IPS DF 4.7 (cell line): ENCODE results near the gene TWF2.

Source experiments
- DNase-seq: peaks from one replicate; pipeline ENCODE4 v3.0.0-alpha.2; 2013; ENCODE audit warnings: low spot score; ENCODE audit errors: extremely low read depth

TWF2 gene

DNA sequence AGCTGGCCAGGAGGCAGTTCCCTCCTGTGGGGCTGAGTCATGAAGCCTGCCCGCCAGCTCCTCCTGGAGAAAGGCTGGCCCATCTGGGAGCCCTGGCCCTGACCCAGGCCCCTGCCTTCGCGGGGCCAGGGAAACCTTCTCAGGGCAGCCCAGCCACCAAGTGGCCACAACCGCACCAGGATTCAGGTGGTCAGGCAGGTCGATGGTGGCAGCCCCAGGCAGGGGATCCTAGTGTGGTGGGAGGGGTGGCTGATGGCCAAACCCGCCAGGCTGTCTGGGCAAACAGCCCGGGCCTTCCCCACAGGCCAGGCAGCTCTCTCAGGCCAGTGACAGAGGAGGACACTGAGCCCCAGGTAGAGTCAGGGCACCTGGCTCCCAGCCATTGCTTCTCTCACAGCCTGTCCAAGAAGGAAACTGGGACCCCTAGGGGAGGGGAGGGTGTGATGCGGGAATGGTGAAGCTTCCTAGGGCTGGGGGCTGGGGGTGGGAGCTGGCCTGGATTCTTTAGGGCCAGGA lies 1.2 kb downstream of the TWF2 start:
- DNase-seq, result no peak

GRCh38 chr3:52237006-52237656 lies 1.8 kb downstream of the TWF2 start:
- DNase-seq, result no peak

- no peak for DNase-seq
Measured at GRCh38 chr3:52236424-52236886, 2.5 kb downstream of the TWF2 start.

DNA sequence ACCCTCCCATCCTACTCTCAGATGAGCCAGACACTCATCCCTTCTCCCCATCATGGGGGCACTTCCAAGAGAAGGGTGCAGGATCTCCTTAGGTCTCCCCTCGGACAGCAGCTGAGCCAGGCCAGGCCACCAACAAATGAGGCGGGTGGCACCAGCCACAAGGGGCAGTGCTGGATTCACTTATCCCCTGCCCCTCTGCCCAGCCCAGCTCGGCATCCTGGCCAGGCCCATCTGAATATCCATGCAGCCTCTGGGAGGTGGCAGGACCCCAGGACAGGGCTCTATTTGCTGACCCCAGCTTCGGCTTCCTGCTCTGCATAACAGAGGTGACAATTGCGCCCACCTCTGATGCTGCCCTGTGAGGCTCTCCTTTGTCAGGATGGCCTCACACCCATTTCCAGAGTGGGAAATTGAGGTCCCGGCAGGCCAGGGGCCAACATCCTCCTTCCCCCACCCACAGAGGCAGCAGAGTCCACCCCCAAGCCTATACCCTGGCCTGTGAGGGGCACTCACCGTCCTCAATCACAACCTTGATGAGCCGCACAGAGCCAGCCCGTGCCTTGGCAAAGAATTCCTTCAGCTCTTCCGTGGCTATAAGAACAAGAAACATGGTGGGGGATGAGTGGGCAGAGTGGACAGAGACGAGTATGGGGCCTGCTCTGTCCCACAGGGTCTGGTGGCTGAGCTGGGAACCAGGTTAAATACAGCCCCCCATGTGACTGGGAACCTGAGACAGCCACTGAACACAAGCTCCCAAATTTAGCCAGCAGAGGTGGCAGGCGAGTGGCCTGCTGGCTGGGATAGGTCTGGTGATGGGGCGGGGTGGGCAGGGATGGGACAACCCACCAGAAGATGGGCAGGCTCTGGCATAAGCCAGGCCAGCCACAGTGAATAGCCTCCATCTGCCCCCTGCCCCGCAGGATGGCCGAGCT lies 4.2 kb downstream of the TWF2 start:
- DNase-seq, result no peak

GRCh38 chr3:52233968-52234367 lies 5.0 kb downstream of the TWF2 start:
- no peak for DNase-seq

GRCh38 chr3:52233108-52233591 lies 5.8 kb downstream of the TWF2 start:
- no peak for DNase-seq

- DNase-seq, result no peak
Measured at GRCh38 chr3:52232279-52233107, 6.5 kb downstream of the TWF2 start.

DNA sequence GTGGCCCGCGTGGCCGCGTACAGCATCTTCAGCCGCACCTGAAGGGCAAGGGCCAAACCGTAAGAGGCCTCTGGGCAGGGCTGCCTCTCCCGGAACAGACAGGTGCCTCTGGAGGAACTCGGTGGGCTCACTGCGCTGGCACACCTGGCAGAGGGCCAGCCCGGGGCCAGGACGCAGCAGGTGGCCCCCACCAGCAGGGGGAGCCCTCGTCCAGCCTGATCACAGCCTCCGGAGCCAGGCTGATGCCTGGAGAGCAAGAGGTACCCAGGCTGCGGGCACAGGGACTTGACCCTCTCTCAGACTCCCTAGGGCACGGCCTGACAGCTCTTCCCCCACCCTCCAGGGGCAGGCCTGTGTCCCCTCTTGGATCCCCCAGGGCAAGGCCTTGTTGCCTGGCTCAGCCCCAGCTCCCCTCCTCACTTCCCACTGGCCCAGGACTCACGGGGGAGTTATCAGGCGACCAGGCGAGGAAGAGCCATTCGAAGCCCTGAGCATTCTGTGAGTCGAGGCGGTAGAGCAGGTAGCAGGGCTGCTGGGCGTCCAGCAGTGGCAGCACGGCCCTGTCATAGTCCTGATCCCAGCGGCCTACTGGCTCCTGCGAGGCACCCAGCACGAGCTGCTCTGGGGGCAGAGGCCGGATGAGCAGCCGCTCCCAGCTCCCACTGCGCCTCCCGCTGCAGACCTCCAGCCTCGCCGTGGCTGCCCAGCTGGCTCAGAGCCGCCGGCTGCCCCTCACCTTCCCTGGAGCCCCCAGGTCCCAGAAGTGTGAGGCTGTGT lies 7.3 kb downstream of the TWF2 start:
- DNase-seq, result no peak

DNA sequence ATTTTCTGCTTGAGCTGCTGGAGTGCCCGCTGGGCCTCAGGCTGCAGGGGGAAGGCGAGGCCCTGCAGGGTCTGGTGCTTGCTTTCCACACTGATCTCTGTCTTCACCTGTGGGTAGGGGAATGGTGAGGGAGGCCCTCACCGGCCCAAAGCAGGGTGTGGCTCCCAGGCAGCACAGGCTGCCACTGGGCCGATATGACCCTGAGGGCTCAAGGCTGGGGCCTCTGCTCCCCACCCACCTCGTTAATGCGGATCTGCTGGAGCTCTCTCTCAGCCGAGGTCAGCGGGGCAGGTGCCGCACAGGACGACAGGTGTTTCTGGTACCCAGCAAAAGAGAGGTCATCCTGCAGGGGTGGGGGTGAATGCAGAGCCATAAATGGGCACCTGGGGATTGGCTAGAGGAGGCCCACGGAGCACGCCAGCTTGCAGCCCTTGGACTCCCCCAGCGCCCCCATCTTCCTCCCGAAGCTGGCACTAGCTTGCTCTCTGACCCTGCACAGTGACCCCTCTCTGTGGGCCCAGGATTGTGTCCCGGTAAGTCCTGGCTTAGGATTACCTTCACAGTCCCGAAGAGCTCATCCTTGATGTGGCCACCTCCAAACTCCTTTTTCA lies 8.0 kb downstream of the TWF2 start:
- no peak for DNase-seq

- DNase-seq, result no peak
Measured at GRCh38 chr3:52230461-52230860, 8.5 kb downstream of the TWF2 start.

DNA sequence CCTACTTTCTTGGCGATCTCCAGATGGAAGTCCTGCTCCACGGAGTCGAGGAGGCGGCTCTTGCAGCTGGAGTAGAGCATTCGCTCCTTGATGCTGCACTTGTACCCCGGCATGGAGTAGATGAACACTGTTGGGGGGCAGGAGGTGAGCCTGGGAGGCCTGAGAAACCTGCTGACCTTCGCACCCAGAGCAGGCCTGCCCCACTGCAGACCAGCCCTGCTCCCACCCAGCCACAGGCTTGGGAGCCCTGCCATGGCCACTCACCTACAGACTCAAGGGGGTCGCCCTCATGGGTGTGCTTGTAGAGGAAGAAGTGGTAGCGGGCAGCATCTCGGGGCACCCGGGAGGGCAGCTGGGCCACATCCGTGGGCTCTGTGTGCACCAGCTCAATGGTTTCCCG lies 9.3 kb downstream of the TWF2 start:
- DNase-seq, result no peak

DNA sequence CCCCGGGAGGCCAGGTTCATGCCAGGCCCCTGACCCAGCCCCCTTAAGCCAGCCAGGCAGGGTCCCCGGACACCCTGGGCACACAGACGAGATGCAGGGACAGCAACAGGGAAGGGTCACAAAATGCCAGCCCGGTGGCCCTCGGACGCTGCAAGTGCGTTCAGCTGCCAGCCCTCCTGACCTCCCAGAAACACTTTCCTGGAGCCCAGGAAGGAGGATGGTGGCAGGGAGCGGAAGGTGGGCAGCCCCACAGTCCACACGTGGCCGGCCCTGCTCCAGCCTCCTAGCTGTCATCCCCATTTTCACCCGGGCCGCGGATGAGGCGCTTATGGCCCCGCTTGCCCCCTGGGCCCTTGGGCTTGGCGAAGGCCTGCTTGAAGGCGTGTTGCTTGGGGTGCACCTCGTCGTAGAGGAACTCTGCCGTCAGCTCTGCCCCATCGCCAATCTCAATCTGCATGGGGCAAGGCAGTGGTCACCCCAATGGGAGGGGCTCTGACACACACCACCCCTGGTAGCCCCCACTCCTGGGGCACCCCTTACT lies 10.1 kb downstream of the TWF2 start:
- DNase-seq, result no peak

DNA sequence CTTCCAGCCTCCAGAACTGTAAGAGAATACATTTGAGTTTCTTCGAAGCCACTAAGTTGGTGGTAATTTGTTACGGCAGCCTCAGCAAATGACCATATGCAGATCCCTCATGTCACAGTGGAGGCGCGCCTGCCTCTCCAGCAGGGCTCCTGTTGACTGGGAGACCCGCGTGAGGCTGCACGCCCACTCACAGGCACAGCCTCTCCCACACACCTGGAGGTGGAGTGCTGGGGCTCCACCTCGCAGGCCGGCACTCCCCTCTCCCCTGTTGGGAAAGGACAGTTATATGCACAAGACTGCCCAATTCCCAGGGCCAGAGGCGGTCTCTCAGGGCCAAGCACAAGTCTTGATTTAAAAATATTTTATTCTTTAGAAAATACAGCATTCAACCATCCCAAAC lies 10.7 kb downstream of the TWF2 start:
- no peak for DNase-seq

GRCh38 chr3:52227766-52228165 lies 11.2 kb downstream of the TWF2 start:
- DNase-seq, result no peak

DNA sequence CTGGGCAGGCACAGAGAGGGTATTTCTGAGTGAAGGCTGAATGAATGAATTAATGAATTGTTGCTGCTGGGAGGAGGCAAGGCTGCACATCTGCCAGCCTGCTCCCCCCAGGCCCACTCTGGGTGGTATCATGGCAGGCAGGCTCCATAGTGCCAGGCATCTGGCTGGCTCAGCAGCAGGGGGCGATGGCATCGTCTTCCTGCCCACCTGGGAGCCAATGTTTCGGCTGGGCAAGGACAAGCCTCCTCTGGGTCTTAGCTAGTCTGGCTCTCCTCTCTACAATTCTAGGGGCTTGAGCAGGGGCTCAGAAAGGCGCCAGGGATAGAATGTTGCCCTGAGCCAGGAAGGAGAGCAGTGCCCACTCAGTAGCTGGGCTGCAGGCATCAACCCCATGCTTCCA lies 11.8 kb downstream of the TWF2 start:
- no peak for DNase-seq

- DNase-seq, result no peak
Measured at GRCh38 chr3:52226229-52226817, 12.6 kb downstream of the TWF2 start.

DNA sequence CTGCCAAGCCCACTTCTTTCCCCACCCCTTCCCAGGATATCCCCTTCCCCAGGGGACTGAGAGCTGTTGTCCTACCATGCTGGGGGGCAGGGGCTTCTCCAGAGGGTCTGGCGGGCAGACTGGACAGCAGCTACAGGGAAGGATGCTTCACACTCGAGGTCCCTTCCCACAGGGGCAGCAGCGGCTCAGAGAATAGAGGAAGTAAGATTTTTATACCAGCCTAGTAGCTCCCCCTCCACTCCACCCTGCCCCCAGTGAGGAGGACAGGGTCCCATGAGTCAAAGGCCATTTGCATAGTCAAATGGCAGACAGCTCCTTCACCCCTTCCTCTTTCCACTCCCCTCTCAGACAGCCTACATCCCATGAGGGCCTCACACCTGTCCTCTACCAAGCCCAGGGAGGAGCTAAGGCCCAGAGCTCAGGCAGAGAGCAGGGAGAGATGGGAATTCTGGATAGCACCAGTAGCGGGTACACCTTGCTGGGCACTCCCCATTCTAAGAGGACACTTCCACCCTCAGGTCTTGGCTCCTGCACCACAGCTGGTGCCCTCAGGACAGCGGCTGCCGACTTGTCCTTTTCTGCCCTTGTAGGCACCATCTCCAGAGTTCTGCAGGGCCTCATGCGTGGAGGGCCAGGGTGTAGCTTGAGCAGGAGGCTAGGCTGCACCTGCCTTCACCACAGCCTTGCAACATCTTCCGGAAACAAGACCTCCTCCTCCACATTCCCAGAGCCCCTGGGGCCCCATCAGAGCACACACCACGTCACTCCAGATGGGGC lies 13.3 kb downstream of the TWF2 start, which contains the start of gene TLR9:
Gene TLR9, minus strand, starts transcription at position 194 of the 777 bp plus-strand sequence. Its CDS starts 116 bp downstream, at position 78.
- DNase-seq, result no peak
